T-helper 17 cell (primary cell): ENCODE data around the gene ASCC2. TPM values are rescaled to one million over a fixed set of nuclear protein-coding genes. Genes with fewer than 3 reads are reported as not detected.
A peak's percentile ranks its signal among the peaks of the same experiment; 100 is the strongest.

Experiments
- ATAC-seq: fragments of 150-1000 bp; cut with Tn5 transposase; 2 replicates; pipeline ENCODE4 v1.10.0; 2021; ENCODE audit warnings: mild to moderate bottlenecking, moderate library complexity
- DNase-seq, 3 donors: peaks; one replicate each; pipeline versions ENCODE4 v3.0.0 to v3.0.0-alpha.2; 2020 to 2021
- H3K9me3 ChIP-seq: one replicate; pipeline ENCODE4 v1.7.0; 2013; ENCODE audit warnings: low read length, mild to moderate bottlenecking; ENCODE audit not compliant: control insufficient read depth, poor library complexity, severe bottlenecking
- H3K27ac Mint-ChIP-seq: one replicate; pipeline ENCODE4 v1.8.0; 2022; ENCODE audit warnings: mild to moderate bottlenecking, moderate library complexity, mixed read lengths
- H3K27me3 Mint-ChIP-seq: one replicate; pipeline ENCODE4 v1.8.0; 2022; ENCODE audit warnings: mixed read lengths
- H3K36me3 Mint-ChIP-seq: one replicate; pipeline ENCODE4 v1.8.0; 2022; ENCODE audit warnings: low read depth, mixed read lengths
- H3K4me1 Mint-ChIP-seq: one replicate; pipeline ENCODE4 v1.8.0; 2022; ENCODE audit warnings: mild to moderate bottlenecking, mixed read lengths
- H3K4me3 Mint-ChIP-seq: one replicate; pipeline ENCODE4 v1.8.0; 2022; ENCODE audit warnings: mild to moderate bottlenecking, moderate library complexity, mixed read lengths
- total RNA-seq, 4 donors: library from RNA in 2 of 4; stranded (reverse) in 2 of 4; gene quantifications; one replicate each; pipeline ENCODE4 v1.2.3 and lab custom pipeline; 2022 to 2026

ASCC2 gene
- total RNA-seq, 2 donors from 2014 or later: 65.9 to 79.8 TPM

GRCh38 chr22:29748248-29748893 lies 89.7 kb downstream of the ASCC2 start:
- Mint-ChIP-seq H3K27me3 (no peaks in the 10 kb centered on the region), H3K27ac (no peak overlapping the region)

GRCh38 chr22:29747832-29748231 lies 90.2 kb downstream of the ASCC2 start:
- Mint-ChIP-seq H3K4me1 (peaks cover 15% of the 10 kb centered on the region), H3K36me3 (peaks cover 4% of the 10 kb centered on the region), H3K27ac (no peak overlapping the region), H3K4me3 (no peak overlapping the region), H3K27me3 (no peaks in the 10 kb centered on the region)
- DNase-seq (no peak), ATAC-seq (no peak)
- no peaks in the 10 kb centered on the region for H3K9me3 ChIP-seq

More at GRCh38 chr22:29748248-29748893, 89.7 kb downstream of the ASCC2 start:
- ATAC-seq (no peak), DNase-seq (no peak)
- H3K9me3 ChIP-seq: no peaks in the 10 kb centered on the region
- no peak overlapping the region for H3K4me3 Mint-ChIP-seq
- peaks cover 15% of the 10 kb centered on the region for H3K4me1 Mint-ChIP-seq
- peaks cover 4% of the 10 kb centered on the region for H3K36me3 Mint-ChIP-seq

GRCh38 chr22:29744902-29745301 lies 93.2 kb downstream of the ASCC2 start:
- Mint-ChIP-seq H3K36me3 (peaks cover 4% of the 10 kb centered on the region), H3K4me3 (no peak overlapping the region), H3K27me3 (no peaks in the 10 kb centered on the region), H3K4me1 (no peaks in the 10 kb centered on the region), H3K27ac (no peak overlapping the region)
- H3K9me3 ChIP-seq: no peaks in the 10 kb centered on the region
- DNase-seq: no peak
- no peak for ATAC-seq

- Mint-ChIP-seq H3K4me3 (no peak overlapping the region), H3K4me1 (no peaks in the 10 kb centered on the region), H3K36me3 (no peaks in the 10 kb centered on the region), H3K27ac (peak overlapping the region; percentile 45), H3K27me3 (no peaks in the 10 kb centered on the region)
- ATAC-seq: no peak
- DNase-seq: no peak
- no peaks in the 10 kb centered on the region for H3K9me3 ChIP-seq
Observed at GRCh38 chr22:29742326-29742725, 95.7 kb downstream of the ASCC2 start.

- peaks cover 2% of the 10 kb centered on the region for H3K36me3 Mint-ChIP-seq
- no peaks in the 10 kb centered on the region for H3K9me3 ChIP-seq
- ATAC-seq (no peak), DNase-seq (no peak)
- no peak overlapping the region for H3K4me3 Mint-ChIP-seq
- no peaks in the 10 kb centered on the region for H3K27me3 Mint-ChIP-seq
- no peaks in the 10 kb centered on the region for H3K4me1 Mint-ChIP-seq
- peak overlapping the region; percentile 45 for H3K27ac Mint-ChIP-seq
Observed at GRCh38 chr22:29741926-29742325, 96.1 kb downstream of the ASCC2 start.

- Mint-ChIP-seq H3K36me3 (peaks cover 3% of the 10 kb centered on the region), H3K4me3 (no peak overlapping the region), H3K4me1 (no peaks in the 10 kb centered on the region), H3K27me3 (no peaks in the 10 kb centered on the region), H3K27ac (no peak overlapping the region)
- no peak for ATAC-seq
- DNase-seq: no peak
- no peaks in the 10 kb centered on the region for H3K9me3 ChIP-seq
Observed at GRCh38 chr22:29740216-29740615, 97.9 kb downstream of the ASCC2 start.

- peaks cover 3% of the 10 kb centered on the region for H3K36me3 Mint-ChIP-seq
Observed at GRCh38 chr22:29739346-29739875, 98.7 kb downstream of the ASCC2 start.

More at GRCh38 chr22:29739346-29739875, 98.7 kb downstream of the ASCC2 start:
- Mint-ChIP-seq H3K27ac (no peak overlapping the region), H3K4me1 (no peaks in the 10 kb centered on the region), H3K27me3 (no peaks in the 10 kb centered on the region), H3K4me3 (no peak overlapping the region)
- no peaks in the 10 kb centered on the region for H3K9me3 ChIP-seq
- ATAC-seq (no peak), DNase-seq (no peak)

Other genes with a start within 250 kb of the ASCC2 start
- gene NF2, start 234.6 kb downstream of the ASCC2 start, total RNA-seq: 10 to 100 TPM; 23.8 to 29.3 TPM
- gene CABP7, start 118.3 kb downstream of the ASCC2 start, total RNA-seq: under 1 TPM; 0.32 to 0.39 TPM
- 10 to 100 TPM; 11.8 to 14.2 TPM for gene ZMAT5, start 71.3 kb downstream of the ASCC2 start, total RNA-seq
- gene UQCR10, start 70.9 kb downstream of the ASCC2 start, total RNA-seq: 10 to 100 TPM; 31.9 to 36.8 TPM
- gene MTMR3, start 44.9 kb upstream of the ASCC2 start, total RNA-seq: 10 to 100 TPM; 53.9 to 55.7 TPM
- not detected for gene HORMAD2, start 242.2 kb upstream of the ASCC2 start, total RNA-seq